ENCODE results near the gene FLYWCH2.

Gene FLYWCH2

DNA sequence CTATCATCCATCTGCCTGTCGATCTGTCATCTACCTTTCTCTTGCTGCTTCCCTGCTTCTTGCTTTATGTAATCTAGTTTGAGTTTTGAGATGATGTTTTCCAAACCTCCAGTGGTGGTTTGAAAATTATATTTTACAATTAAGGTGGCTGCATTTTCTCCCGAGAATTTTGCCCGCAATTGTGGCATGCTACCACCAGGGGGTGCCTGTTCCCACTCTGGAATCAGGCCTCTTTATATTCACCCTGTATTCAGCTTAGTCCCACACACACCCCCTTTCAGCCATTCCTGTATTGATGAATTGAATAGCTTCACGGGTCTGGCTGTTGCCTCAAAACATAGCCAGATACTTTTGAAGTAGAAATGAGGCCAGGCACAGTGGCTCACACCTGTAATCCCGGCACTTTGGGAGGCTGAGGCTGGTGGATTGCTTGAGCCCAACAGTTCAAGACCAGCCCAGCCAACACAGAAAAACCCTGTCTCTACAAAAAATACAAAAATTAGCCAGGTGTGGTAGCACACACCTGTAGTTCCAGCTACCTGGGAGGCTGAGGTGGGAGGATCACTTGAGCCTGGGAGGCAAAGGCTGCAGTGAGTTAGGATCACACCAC, 28.2 kb upstream of the FLYWCH2 start:
- DNase-seq: no peak

DNA sequence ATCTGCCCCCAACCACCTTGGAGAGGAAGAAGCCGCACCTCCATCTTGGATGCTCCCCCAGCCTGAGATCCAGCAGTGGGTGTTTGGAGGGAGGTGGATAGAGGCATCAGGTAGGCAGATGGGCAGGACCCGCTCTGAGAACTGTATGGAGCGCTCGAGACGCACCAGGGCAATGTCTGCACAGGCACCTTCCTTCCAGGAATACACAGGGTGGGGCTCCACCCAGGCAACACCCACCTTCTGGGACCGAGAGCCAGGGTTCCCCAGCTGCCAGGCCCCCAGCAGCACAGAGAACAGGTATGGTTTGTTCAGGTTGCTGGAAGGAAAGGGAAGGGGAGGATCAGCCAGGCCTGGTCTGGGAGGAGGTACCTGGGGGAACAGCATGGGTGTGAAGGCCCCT, 27.5 kb upstream of the FLYWCH2 start:
- DNase-seq: no peak

DNA sequence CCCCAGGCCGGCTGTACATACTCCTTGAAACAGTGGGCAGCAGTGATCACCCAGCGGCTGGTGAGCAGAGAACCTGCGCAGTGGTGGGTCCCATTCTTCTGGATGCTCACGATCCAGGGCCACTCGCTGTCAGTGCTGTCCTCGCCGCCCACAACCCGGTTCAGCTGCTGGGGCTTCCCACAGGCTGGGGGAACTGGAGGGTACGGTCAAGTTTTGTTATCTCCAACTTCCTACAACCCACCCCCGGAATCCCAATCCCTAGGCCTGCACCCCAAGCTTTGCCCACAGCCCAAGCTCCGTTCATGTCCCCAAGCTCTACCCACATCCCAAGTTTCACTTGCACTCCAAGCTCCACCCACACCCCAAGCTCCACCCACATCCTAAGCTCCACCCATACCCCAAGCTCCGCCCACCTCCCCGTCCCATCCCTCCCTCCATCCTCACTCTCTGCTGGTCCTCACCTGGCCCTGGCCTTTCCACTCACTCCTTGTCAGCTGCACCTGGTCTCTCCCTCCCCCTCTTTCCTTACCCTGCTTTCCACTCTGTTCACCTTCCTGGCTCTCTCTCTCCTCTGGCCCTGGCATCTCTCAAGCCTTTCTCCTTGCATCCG, 26.8 kb upstream of the FLYWCH2 start:
- no peak for DNase-seq

DNA sequence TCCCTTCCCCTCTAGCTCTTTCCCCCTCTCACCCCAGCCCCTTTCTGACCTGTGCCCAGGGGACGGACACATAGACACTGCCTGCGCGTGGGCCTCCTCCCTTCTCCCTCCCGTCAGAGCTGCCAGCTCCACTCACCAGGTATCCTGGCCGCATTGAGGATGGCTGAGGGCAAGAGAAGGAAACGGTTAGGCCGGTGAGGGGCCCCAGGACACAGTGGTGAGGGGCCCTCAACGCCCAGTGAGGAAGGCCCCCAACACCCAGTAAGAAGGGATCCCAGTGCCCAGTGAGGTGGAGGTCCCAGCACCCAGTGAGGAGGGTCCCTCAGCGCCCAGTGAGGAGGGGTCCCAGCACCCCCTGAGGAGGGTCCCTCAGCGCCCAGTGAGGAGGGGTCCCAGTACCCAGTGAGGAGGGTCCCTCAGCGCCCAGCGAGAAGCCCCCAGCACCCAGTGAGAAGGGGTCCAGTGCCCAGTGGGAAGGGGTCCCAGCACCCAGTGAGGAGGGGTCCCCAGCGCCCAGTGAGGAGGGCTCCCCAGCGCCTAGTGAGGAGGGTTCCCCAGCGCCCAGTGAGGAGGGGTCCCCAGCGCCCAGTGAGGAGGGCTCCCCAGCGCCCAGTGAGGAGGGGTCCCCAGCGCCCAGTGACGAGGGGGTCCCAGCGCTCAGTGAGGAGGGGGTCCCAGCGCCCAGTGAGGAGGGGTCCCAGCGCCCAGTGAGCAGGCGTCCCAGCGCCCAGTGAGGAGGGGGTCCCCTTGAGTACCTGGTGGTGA, 26.1 kb upstream of the FLYWCH2 start:
- no peak for DNase-seq

DNA sequence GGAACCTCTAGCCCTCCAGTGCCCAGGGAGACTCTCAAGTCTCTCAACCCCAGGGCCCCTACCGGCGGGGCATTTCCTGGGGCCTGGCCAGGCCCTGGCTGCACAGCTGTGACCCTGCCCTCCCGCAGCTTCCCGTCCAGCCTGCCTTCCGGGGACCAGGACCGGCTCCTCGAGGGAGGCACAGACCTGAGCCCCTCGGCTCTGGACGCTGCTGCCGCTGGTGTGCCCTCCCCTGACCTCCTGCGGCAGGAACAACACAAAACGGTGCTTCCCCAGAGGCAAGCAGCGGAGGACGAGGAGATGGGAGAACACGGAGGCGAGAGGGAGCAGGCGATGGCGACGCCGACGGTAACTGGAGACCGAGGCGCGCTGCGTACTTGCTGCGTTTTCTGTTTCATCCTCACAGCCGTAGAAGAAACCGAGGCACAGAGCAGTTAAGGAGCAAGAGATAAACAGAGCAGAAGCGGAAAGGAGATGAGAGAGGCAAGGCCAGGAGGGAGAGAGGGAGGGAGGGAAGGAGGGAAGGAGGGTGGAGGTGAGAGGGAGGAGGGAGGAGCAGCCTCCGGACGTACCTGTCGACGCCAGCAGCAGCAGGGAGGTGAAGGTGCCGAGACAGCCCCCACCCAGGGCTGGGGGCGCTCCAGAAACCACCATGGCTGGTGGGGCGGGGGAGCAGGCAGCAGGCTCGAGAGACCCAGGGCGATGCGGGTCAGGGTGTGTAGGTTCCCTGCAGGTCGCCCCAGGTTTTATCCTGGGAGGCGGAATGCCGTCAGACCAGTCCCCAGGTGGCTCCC, 25.4 kb upstream of the FLYWCH2 start, which contains the start of gene PRSS22:
Gene PRSS22 (minus strand): TSS at position 720 of the 794 bp plus-strand sequence. CDS start 66 bp downstream, at position 654.
- peak; percentile 6 for DNase-seq

- DNase-seq: peak; percentile 16
Observed at GRCh38 chr16:2858245-2859025, 24.6 kb upstream of the FLYWCH2 start.

GRCh38 chr16:2859686-2860265, 23.2 kb upstream of the FLYWCH2 start:
- no peak for DNase-seq

DNA sequence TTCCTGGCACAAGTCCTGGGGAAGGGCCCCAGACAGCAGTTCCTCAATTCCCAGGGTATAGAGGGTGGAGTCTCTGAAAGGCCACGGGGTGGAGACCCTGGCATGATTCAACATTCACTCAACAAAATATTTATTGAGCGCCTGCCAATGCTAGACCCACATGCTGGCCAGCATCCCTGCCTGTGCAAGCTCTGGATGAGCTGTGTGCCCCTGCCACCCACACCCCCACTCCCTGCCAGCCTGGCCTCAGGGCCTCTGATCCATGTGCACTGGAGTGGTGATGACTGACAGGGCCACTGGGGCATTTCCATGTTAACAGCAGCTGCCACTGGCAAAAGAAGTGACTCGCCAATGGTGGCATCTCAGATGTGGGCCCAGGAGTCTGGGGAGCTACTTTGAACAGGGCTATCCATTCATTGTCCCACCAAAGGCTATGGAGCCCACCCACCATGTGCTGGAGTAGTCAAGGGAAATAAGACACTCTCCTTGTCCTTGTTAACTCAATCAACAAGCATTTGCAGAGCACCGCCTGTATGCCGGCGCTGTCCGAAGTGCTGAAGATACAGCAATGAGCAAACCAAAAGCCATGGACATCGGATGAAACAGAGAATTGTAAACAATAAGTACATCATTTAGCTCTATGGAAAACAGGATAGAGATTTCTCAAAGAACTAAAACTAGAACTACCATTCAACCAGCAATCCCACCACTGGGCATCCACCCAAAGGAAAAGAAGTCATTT, 22.0 kb upstream of the FLYWCH2 start:
- DNase-seq: no peak

- no peak for DNase-seq
Observed at GRCh38 chr16:2865651-2866050, 17.4 kb upstream of the FLYWCH2 start.

- DNase-seq: no peak
Observed at GRCh38 chr16:2866431-2866830, 16.6 kb upstream of the FLYWCH2 start.

DNA sequence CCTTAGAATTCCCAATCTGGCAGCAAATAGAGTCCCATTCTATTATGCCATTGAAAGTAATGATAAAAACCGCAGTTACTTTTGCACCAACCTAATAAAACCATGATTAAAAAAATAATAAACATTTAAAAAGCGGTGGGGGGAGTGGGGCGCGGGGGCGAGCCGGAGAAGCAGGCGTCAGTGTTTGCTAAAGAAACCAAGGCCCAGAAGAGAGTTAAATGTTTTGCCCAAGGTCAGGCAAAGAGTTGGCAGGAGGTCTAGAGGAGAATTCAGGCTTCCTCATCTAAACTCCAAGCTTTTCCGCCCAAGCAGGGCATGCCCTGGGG, 15.4 kb upstream of the FLYWCH2 start:
- DNase-seq: no peak

DNA sequence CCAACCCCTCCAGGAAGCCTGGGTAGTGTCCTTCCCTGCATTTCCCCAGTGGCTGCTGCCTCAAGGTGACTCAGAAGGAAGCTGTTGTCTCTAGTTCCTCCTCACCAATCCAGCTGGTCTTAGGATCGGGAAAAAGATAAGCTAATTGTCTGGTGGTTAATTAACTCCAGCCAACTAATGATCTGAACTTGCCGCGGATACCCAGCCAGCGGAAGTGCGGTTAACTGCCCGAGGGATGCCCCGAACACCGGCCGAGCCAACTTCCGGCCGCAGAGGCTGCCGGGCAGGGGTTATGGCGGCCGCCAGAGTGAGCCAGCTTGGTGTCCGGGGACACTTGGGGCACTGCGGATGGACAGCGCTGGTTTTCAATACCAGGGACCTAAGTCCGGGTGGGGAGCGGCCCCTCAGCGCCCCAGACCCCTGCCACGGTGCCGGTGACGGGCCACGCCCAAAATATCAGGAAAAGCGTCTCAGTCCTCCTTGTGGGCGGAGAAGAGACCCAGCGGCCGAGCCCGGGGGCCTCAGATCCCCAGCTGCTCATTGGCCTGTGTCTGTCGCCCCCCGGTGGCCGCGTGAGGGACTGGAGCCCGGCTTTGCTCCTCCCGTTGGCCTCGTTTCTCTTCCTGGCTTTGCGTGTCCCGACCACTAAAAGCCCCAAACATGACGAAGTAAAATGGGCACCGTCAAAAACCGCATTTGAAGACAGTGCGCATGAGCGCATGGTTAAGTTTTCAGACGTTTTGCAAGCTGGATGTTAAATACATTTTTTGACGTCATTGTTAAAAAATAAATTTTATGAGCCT, 14.8 kb upstream of the FLYWCH2 start:
- peak; percentile 31 for DNase-seq

GRCh38 chr16:2871926-2872325, 11.1 kb upstream of the FLYWCH2 start:
- DNase-seq: no peak

DNA sequence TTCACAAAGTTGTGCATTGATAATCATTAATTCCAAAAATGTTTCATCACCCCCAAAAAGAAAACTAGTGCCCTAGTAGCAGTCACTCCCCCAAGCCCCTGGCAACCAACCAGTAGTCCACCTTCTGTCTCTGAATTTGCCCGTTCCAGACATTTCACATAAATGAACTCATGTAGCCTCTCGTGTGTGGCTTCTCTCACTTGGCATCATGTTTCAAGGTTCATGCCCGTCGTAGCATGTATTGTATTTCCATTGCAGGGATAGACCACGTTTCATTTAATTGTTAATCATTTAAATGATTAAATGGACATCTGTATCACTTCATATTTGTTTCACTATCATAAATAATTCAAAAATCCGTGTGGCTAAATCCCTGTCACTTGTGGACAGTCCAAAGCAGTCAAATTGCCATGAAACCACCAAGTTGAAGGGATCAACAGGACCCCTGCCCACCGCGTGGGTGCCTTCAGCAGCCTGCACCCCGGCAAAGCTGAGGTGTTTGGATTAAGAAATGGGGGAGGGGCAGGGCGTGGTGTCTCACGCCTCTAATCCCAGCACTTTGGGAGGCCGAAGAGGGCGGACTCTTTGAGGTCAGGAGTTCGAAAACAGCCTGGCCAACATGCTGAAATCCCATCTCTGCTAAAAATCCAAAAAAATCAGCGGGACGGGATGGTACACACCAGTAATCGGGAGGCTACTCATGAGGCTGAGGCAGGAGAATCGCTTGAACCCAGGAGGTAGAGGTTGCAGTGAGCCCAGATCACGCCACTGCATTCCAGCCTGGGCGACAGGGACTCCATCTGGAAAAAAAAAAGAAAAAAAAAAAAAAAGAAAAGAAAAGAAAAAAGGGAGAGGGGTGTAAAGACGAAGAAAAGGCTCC, 8.7 kb upstream of the FLYWCH2 start:
- no peak for DNase-seq

DNA sequence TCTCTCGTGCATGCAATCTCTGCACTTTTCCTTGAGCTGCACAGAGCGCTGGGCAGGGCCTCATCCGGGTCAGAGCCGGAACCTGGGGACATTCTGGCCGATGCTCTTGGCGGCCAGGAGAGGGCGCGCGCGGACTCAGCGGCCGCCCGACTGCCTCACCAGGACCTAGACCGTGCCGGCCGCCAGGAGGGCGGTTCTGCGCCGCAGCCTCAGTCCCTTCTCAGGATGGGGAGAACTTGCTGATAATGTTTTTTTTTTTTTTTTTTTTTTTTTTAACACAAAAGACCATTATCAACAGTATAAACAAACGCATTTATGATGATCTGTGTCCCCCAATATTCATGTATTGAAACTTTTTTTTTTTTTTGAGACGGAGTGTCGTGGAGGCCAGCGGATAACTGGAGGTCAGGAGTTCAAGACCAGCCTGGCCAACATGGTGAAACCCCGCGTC, 8.1 kb upstream of the FLYWCH2 start:
- peak; percentile 19 for DNase-seq

DNA sequence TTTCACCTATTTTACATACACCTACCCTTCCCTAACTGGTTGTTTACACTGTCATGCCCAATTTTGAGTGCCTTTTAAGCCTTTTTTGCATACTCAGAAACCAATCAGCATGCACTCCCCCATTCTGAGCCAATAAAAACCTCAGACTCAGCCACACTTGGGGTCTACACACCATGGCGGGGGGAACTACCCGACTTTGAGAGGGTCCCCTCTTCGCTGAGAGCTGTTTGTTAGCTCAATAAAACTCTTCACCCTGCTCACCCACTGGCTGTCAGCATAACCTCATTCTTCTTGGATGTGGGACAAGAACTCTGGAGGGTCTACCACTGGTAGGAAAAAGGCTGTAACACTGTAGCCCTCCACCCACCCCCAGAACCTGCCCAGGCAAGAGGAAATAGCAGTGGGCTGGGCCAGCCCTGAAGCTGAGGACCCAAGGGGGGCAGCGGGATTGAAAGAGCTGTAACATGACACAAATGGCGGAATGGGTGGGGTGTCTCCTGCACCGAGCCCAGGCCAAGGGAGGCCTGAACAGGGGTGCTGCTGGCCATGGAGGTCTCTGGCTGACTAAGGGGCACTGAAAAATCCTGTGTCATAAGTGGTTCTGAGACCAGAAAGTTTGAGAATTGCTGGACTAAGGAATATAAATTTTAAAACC, 3.0 kb upstream of the FLYWCH2 start:
- DNase-seq: no peak

DNA sequence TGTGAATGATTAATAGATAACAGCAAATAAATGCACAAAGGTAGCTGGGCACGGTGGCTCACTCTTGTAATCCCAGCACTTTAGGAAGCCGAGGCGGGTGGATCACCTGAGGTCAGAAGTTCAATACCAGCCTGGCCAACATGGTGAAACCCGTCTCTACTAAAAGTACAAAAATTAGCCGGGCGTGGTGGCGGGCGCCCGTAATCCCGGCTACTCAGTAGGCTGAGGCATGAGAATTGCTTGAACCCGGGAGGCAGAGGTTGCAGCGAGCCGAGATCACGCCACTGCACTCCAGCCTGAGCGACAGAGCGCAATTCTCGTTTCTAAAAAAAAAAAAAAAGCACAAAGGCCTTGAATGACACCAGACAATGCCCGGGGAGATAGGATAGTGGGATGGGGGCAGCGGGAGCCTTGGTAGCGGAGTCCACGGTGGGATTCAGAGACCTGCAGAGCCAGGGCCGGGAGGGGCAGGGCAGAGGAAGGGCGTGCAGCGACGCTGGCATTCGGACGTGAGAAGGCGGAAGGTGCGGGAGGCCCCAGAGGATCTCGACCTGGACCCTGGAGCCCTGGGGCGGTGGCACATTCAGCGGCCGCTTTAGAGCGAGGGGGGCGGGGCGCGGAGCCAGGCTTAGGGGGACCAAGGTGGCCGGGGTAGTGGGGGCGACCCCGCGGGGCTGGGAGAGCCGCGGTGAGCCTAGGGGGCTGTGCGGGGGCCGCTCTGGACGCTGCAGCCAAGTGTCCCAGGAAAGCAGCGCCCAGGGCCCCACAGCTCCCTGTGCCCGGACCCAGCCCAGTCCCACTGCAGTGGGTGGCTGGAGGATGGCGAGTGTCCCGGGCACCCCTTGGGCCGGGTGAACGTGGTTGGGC, 999 bp upstream of the FLYWCH2 start:
- no peak for DNase-seq

GRCh38 chr16:2883458-2883908, 468 bp downstream of the FLYWCH2 start:
- no peak for DNase-seq
